Measurements from ENCODE around the gene CFAP65. TPM values are rescaled to one million over a fixed set of nuclear protein-coding genes. Genes with fewer than 3 reads are reported as not detected.

CFAP65 gene
- polyA plus RNA-seq, 1 experiment: not detected

- Histone ChIP-seq H3K9me3 (ENCODE audit: control insufficient read depth, insufficient read depth, low read length) (peaks cover 5% of the 10 kb centered on the region; the same call in 1 of the 2 replicates), H3K27ac (ENCODE audit: low read depth, low read length) (no peak overlapping the region), H3K27me3 (ENCODE audit: control insufficient read depth, insufficient read depth, low read length) (peaks cover 86% of the 10 kb centered on the region), H3K4me3 (ENCODE audit: low read depth, low read length) (no peak overlapping the region)
- TF ChIP-seq CTCF (IDR thresholded peaks at IDR 0.05; ENCODE audit: low read depth, low read length): no peak
- POLR2A ChIA-PET: no interaction called here
- CTCF ChIA-PET: no interaction called here
- DNase-seq (ENCODE audit: low read depth, low spot score): no peak
These were observed 55.8 kb downstream of the CFAP65 start for GRCh38 chr2:218985325-218986091.

- peaks cover 81% of the 10 kb centered on the region for H3K27me3 ChIP-seq (ENCODE audit: control insufficient read depth, insufficient read depth, low read length)
- ChIA-PET POLR2A (no interaction called here), CTCF (interaction anchor here (1.0 kb wide), 1 partner anchor 10 kb away, joined by 3 read pairs; no protein-coding TSS in a partner anchor)
- H3K27ac ChIP-seq (ENCODE audit: low read depth, low read length): no peak within 1 kb of the TSS
- H3K9me3 ChIP-seq (ENCODE audit: control insufficient read depth, insufficient read depth, low read length): peaks cover 5% of the 10 kb centered on the region; the same call in 1 of the 2 replicates
- TF ChIP-seq CTCF (IDR thresholded peaks at IDR 0.05; ENCODE audit: low read depth, low read length): no peak
- H3K4me3 ChIP-seq (ENCODE audit: low read depth, low read length): no peak within 1 kb of the TSS
- DNase-seq (ENCODE audit: low read depth, low spot score): no peak
These were observed 56.3 kb downstream of the CFAP65 start, which contains the start of gene FEV for GRCh38 chr2:218985021-218985324. TSS of gene FEV (minus strand) at chr2:218985184. CDS start at chr2:218985075, 109 bp downstream.

GRCh38 chr2:218984239-218985020 lies 56.9 kb downstream of the CFAP65 start:
- ChIA-PET CTCF (interaction anchor here (0.9 to 1.0 kb wide), 2 partner anchors 10 to 11 kb away, joined by 3 read pairs; no protein-coding TSS in a partner anchor), POLR2A (no interaction called here)
- TF ChIP-seq CTCF (IDR thresholded peaks at IDR 0.05; ENCODE audit: low read depth, low read length): no peak
- H3K9me3 ChIP-seq (ENCODE audit: control insufficient read depth, insufficient read depth, low read length): peaks cover 5% of the 10 kb centered on the region; the same call in 1 of the 2 replicates
- peaks cover 79% of the 10 kb centered on the region for H3K27me3 ChIP-seq (ENCODE audit: control insufficient read depth, insufficient read depth, low read length)
- no peak overlapping the region for H3K27ac ChIP-seq (ENCODE audit: low read depth, low read length)
- no peak for DNase-seq (ENCODE audit: low read depth, low spot score)
- H3K4me3 ChIP-seq (ENCODE audit: low read depth, low read length): no peak overlapping the region

GRCh38 chr2:218983934-218984238 lies 57.4 kb downstream of the CFAP65 start:
- no peak for DNase-seq (ENCODE audit: low read depth, low spot score)
- ChIA-PET POLR2A (no interaction called here), CTCF (interaction anchor here (0.9 to 1.0 kb wide), 2 partner anchors 9 to 11 kb away, joined by 3 read pairs; no protein-coding TSS in a partner anchor)
- no peak overlapping the region for H3K27ac ChIP-seq (ENCODE audit: low read depth, low read length)
- H3K9me3 ChIP-seq (ENCODE audit: control insufficient read depth, insufficient read depth, low read length): peaks cover 5% of the 10 kb centered on the region; the same call in 1 of the 2 replicates
- no peak for TF ChIP-seq CTCF (IDR thresholded peaks at IDR 0.05; ENCODE audit: low read depth, low read length)
- peaks cover 78% of the 10 kb centered on the region for H3K27me3 ChIP-seq (ENCODE audit: control insufficient read depth, insufficient read depth, low read length)
- H3K4me3 ChIP-seq (ENCODE audit: low read depth, low read length): no peak overlapping the region

Measured in AG04450 (cell line).